ENCODE data around the gene NPTX2. TPM values are rescaled to one million over a fixed set of nuclear protein-coding genes. Genes with fewer than 3 reads are reported as not detected.

The NPTX2 gene
- total RNA-seq, 1 donor from 2014 or later, result 5.1 TPM

- no peak overlapping the region for H3K4me3 Mint-ChIP-seq (ENCODE audit: unreplicated experiment)
- no peaks in the 10 kb centered on the region for H3K36me3 Mint-ChIP-seq (ENCODE audit: unreplicated experiment)
- DNase-seq (ENCODE audit: extremely low spot score, unreplicated experiment), result no peak
- TF ChIP-seq, protein P1, sequence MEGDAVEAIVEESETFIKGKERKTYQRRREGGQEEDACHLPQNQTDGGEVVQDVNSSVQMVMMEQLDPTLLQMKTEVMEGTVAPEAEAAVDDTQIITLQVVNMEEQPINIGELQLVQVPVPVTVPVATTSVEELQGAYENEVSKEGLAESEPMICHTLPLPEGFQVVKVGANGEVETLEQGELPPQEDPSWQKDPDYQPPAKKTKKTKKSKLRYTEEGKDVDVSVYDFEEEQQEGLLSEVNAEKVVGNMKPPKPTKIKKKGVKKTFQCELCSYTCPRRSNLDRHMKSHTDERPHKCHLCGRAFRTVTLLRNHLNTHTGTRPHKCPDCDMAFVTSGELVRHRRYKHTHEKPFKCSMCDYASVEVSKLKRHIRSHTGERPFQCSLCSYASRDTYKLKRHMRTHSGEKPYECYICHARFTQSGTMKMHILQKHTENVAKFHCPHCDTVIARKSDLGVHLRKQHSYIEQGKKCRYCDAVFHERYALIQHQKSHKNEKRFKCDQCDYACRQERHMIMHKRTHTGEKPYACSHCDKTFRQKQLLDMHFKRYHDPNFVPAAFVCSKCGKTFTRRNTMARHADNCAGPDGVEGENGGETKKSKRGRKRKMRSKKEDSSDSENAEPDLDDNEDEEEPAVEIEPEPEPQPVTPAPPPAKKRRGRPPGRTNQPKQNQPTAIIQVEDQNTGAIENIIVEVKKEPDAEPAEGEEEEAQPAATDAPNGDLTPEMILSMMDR (IDR thresholded peaks at IDR 0.05), result no peak
- H3K27me3 Mint-ChIP-seq (ENCODE audit: unreplicated experiment), result no peaks in the 10 kb centered on the region
- no peaks in the 10 kb centered on the region for H3K4me1 Mint-ChIP-seq (ENCODE audit: unreplicated experiment)
- no peaks in the 10 kb centered on the region for H3K9me3 Mint-ChIP-seq (ENCODE audit: unreplicated experiment)
- no peak overlapping the region for H3K27ac Mint-ChIP-seq (ENCODE audit: unreplicated experiment)
These were observed 37.6 kb downstream of the NPTX2 start for GRCh38 chr7:98654524-98655272.

GRCh38 chr7:98655611-98656010, 38.5 kb downstream of the NPTX2 start:
- H3K9me3 Mint-ChIP-seq (ENCODE audit: unreplicated experiment), result no peaks in the 10 kb centered on the region
- no peak for DNase-seq (ENCODE audit: extremely low spot score, unreplicated experiment)
- TF ChIP-seq, protein P1 (IDR thresholded peaks at IDR 0.05), result no peak
- H3K4me1 Mint-ChIP-seq (ENCODE audit: unreplicated experiment), result no peaks in the 10 kb centered on the region
- no peaks in the 10 kb centered on the region for H3K36me3 Mint-ChIP-seq (ENCODE audit: unreplicated experiment)
- no peaks in the 10 kb centered on the region for H3K27me3 Mint-ChIP-seq (ENCODE audit: unreplicated experiment)
- H3K27ac Mint-ChIP-seq (ENCODE audit: unreplicated experiment), result no peak overlapping the region
- H3K4me3 Mint-ChIP-seq (ENCODE audit: unreplicated experiment), result no peak overlapping the region

GRCh38 chr7:98656899-98657298, 39.8 kb downstream of the NPTX2 start:
- DNase-seq (ENCODE audit: extremely low spot score, unreplicated experiment), result no peak
- Mint-ChIP-seq H3K4me3 (ENCODE audit: unreplicated experiment) (no peak overlapping the region), H3K36me3 (ENCODE audit: unreplicated experiment) (no peaks in the 10 kb centered on the region), H3K9me3 (ENCODE audit: unreplicated experiment) (no peaks in the 10 kb centered on the region), H3K27me3 (ENCODE audit: unreplicated experiment) (no peaks in the 10 kb centered on the region), H3K27ac (ENCODE audit: unreplicated experiment) (no peak overlapping the region), H3K4me1 (ENCODE audit: unreplicated experiment) (no peaks in the 10 kb centered on the region)
- TF ChIP-seq, protein P1 (IDR thresholded peaks at IDR 0.05), result no peak

DNA sequence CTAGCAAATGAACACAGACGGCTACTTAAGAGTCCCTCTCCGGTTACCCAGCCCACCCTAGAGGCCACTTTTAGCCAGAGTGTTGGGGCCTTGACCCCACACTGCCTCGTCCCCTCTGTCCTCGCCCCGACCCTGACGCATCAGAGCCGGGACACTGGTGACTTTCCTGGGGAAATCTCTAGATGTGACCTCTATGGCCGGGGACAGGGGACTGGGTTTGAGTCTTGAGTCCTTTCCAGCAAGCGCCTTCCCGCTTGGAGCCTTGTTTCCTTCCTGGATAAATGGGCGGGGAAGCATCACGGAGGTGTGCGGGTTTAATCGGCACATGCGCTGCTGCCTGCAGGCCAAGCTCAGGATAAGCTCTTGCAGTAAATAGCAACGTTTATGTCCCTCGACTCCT, 40.7 kb downstream of the NPTX2 start:
- H3K4me3 Mint-ChIP-seq (ENCODE audit: unreplicated experiment), result no peak overlapping the region
- no peaks in the 10 kb centered on the region for H3K36me3 Mint-ChIP-seq (ENCODE audit: unreplicated experiment)
- no peak for DNase-seq (ENCODE audit: extremely low spot score, unreplicated experiment)
- H3K9me3 Mint-ChIP-seq (ENCODE audit: unreplicated experiment), result no peaks in the 10 kb centered on the region
- no peaks in the 10 kb centered on the region for H3K4me1 Mint-ChIP-seq (ENCODE audit: unreplicated experiment)
- no peaks in the 10 kb centered on the region for H3K27me3 Mint-ChIP-seq (ENCODE audit: unreplicated experiment)
- TF ChIP-seq, protein P1 (IDR thresholded peaks at IDR 0.05), result no peak
- H3K27ac Mint-ChIP-seq (ENCODE audit: unreplicated experiment), result no peak overlapping the region

DNA sequence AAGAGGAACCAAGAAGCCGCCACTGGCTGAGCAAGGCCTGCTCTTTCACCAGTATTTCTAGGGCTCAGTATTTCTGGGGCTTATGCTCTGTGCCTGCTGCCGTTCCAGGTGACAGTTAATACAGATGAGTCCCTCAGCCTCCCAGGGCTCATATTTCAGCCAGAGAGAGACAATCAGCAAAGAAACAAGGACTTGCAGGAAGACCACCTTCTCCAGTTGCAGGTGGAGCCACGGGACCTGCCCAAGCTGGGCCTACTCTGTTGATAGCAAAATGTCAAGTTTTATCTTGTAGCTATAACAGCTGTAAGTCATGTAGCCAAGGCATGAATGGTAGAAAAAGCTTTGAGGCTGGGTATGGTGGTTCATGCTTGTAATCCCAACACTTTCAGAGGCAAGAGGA, 42.7 kb downstream of the NPTX2 start:
- no peak overlapping the region for H3K4me3 Mint-ChIP-seq (ENCODE audit: unreplicated experiment)

More for the DNA sequence above, 42.7 kb downstream of the NPTX2 start:
- Mint-ChIP-seq H3K27ac (ENCODE audit: unreplicated experiment) (no peak overlapping the region), H3K4me1 (ENCODE audit: unreplicated experiment) (no peaks in the 10 kb centered on the region), H3K27me3 (ENCODE audit: unreplicated experiment) (no peaks in the 10 kb centered on the region), H3K36me3 (ENCODE audit: unreplicated experiment) (no peaks in the 10 kb centered on the region), H3K9me3 (ENCODE audit: unreplicated experiment) (peaks cover 5% of the 10 kb centered on the region)
- DNase-seq (ENCODE audit: extremely low spot score, unreplicated experiment), result no peak
- TF ChIP-seq, protein P1 (IDR thresholded peaks at IDR 0.05), result no peak

All from osteocyte (in vitro differentiated cells).